NCI-H2107 treated with DMSO at 0.1 percent for 48 hours (cell line): ENCODE data around the gene TMUB1.

Source experiments
- DNase-seq: peaks from one replicate; lab custom pipeline; 2025; ENCODE audit not compliant: unreplicated experiment; lab: John Stamatoyannopoulos, UW

Gene TMUB1

GRCh38 chr7:151104411-151105235 is 21.3 kb upstream of the TMUB1 start:
- no peak for DNase-seq

GRCh38 chr7:151103973-151104372 is 20.7 kb upstream of the TMUB1 start:
- DNase-seq, result no peak

GRCh38 chr7:151102991-151103390 is 19.7 kb upstream of the TMUB1 start:
- DNase-seq, result no peak

GRCh38 chr7:151101621-151102396 is 18.5 kb upstream of the TMUB1 start:
- DNase-seq, result no peak

- no peak for DNase-seq
Measured at GRCh38 chr7:151100921-151101320, 17.6 kb upstream of the TMUB1 start.

- DNase-seq, result no peak
Measured at GRCh38 chr7:151099486-151100211, 16.4 kb upstream of the TMUB1 start.

GRCh38 chr7:151095828-151096475 is 12.7 kb upstream of the TMUB1 start:
- DNase-seq, result no peak

GRCh38 chr7:151095123-151095797 is 12.0 kb upstream of the TMUB1 start:
- no peak for DNase-seq

- no peak for DNase-seq
Measured at GRCh38 chr7:151094675-151095074, 11.4 kb upstream of the TMUB1 start.

- no peak for DNase-seq
Measured at GRCh38 chr7:151093748-151094147, 10.5 kb upstream of the TMUB1 start.

GRCh38 chr7:151091988-151092387 is 8.7 kb upstream of the TMUB1 start:
- DNase-seq, result no peak

GRCh38 chr7:151091431-151091830 is 8.1 kb upstream of the TMUB1 start:
- DNase-seq, result no peak

- no peak for DNase-seq
Measured at GRCh38 chr7:151091003-151091402, 7.7 kb upstream of the TMUB1 start.

GRCh38 chr7:151089893-151090730 is 6.8 kb upstream of the TMUB1 start:
- DNase-seq, result no peak

- DNase-seq, result no peak
Measured at GRCh38 chr7:151088856-151089699, 5.8 kb upstream of the TMUB1 start.

- no peak for DNase-seq
Measured at GRCh38 chr7:151088019-151088855, 4.9 kb upstream of the TMUB1 start.

GRCh38 chr7:151087245-151088018 is 4.1 kb upstream of the TMUB1 start:
- no peak for DNase-seq
